HUES6 (cell line): Measurements from ENCODE around the gene SP5.
A peak's percentile ranks its signal among the peaks of the same experiment; 100 is the strongest.
"Not testable (repeated sequence)": the region's sequence is repeated elsewhere in the genome, so short reads cannot be mapped to it uniquely, and the experiment has no call there.

Experiments
- H3K27ac ChIP-seq: 2 replicates; pipeline ENCODE4 v1.7.0; 2013; ENCODE audit warnings: low read depth, mild to moderate bottlenecking, low read length, inconsistent platforms
- H3K27me3 ChIP-seq: 2 replicates; pipeline ENCODE4 v1.6.1; 2013; ENCODE audit warnings: low read length; ENCODE audit not compliant: control insufficient read depth, insufficient read depth
- H3K36me3 ChIP-seq: 2 replicates; pipeline ENCODE4 v1.6.1; 2013; ENCODE audit warnings: low read length; ENCODE audit not compliant: control insufficient read depth, insufficient read depth
- H3K4me1 ChIP-seq: 2 replicates; pipeline ENCODE4 v1.6.1; 2013; ENCODE audit warnings: low read length; ENCODE audit not compliant: control insufficient read depth, insufficient read depth
- H3K4me3 ChIP-seq: 2 replicates; pipeline ENCODE4 v1.5.1; 2013; ENCODE audit warnings: low read depth, low read length
- H3K9ac ChIP-seq: one replicate; pipeline ENCODE4 v1.6.1; 2013; ENCODE audit warnings: mild to moderate bottlenecking, low read length
- H3K9me3 ChIP-seq: 2 replicates; pipeline ENCODE4 v1.6.1; 2013; ENCODE audit warnings: low read depth, low read length; ENCODE audit not compliant: control insufficient read depth, insufficient read depth

Gene SP5

GRCh38 chr2:170715062-170715931 lies at the start of gene SP5:
SP5 (plus strand) TSS chr2:170715337; CDS start chr2:170715513, 176 bp downstream.
- H3K4me1 ChIP-seq, result peaks cover 30% of the 10 kb centered on the region
- H3K27me3 ChIP-seq, result peaks cover 88% of the 10 kb centered on the region
- H3K4me3 ChIP-seq, result peak within 1 kb of the TSS; percentile 72
- no peaks in the 10 kb centered on the region for H3K9me3 ChIP-seq
- peak within 1 kb of the TSS; percentile 99 for H3K9ac ChIP-seq
- H3K27ac ChIP-seq, result peak within 1 kb of the TSS; percentile 88; the same call in 1 of the 2 replicates
- H3K36me3 ChIP-seq, result peaks cover 27% of the 10 kb centered on the region; the same call in 1 of the 2 replicates

- H3K4me3 ChIP-seq, result no peak overlapping the region
- no peaks in the 10 kb centered on the region; the same call in 1 of the 2 replicates for H3K4me1 ChIP-seq
- no peaks in the 10 kb centered on the region for H3K27me3 ChIP-seq
- no peak overlapping the region for H3K27ac ChIP-seq
- H3K9me3 ChIP-seq, result no peaks in the 10 kb centered on the region
- no peaks in the 10 kb centered on the region for H3K36me3 ChIP-seq
- H3K9ac ChIP-seq, result no peak overlapping the region
These were observed 49.4 kb upstream of the SP5 start for GRCh38 chr2:170665743-170666142.

- H3K27ac ChIP-seq, result no peak overlapping the region
- H3K4me3 ChIP-seq, result no peak overlapping the region
- H3K36me3 ChIP-seq, result no peaks in the 10 kb centered on the region
- no peaks in the 10 kb centered on the region for H3K9me3 ChIP-seq
- H3K9ac ChIP-seq, result no peak overlapping the region
- no peaks in the 10 kb centered on the region for H3K27me3 ChIP-seq
- H3K4me1 ChIP-seq, result peaks cover 13% of the 10 kb centered on the region; the same call in 1 of the 2 replicates
These were observed 45.2 kb upstream of the SP5 start for GRCh38 chr2:170669909-170670308.

GRCh38 chr2:170670651-170671050 lies 44.5 kb upstream of the SP5 start:
- H3K9ac ChIP-seq, result no peak overlapping the region
- no peaks in the 10 kb centered on the region for H3K36me3 ChIP-seq
- H3K27ac ChIP-seq, result no peak overlapping the region
- H3K9me3 ChIP-seq, result no peaks in the 10 kb centered on the region
- no peaks in the 10 kb centered on the region for H3K27me3 ChIP-seq
- H3K4me3 ChIP-seq, result no peak overlapping the region
- H3K4me1 ChIP-seq, result peaks cover 13% of the 10 kb centered on the region; the same call in 1 of the 2 replicates

- Histone ChIP-seq H3K4me3 (no peak overlapping the region), H3K27me3 (no peaks in the 10 kb centered on the region), H3K9ac (no peak overlapping the region), H3K4me1 (peaks cover 13% of the 10 kb centered on the region; the same call in 1 of the 2 replicates), H3K27ac (no peak overlapping the region), H3K36me3 (no peaks in the 10 kb centered on the region), H3K9me3 (no peaks in the 10 kb centered on the region)
These were observed 44.1 kb upstream of the SP5 start for GRCh38 chr2:170671079-170671478.

- not testable (repeated sequence) for H3K36me3 ChIP-seq, H3K27ac ChIP-seq, H3K9ac ChIP-seq, H3K27me3 ChIP-seq, H3K9me3 ChIP-seq, H3K4me3 ChIP-seq
- H3K4me1 ChIP-seq, result peaks cover 22% of the 10 kb centered on the region
These were observed 40.9 kb upstream of the SP5 start for GRCh38 chr2:170674282-170674681.

GRCh38 chr2:170675701-170676100 lies 39.4 kb upstream of the SP5 start:
- no peaks in the 10 kb centered on the region for H3K9me3 ChIP-seq
- H3K36me3 ChIP-seq, result no peaks in the 10 kb centered on the region
- H3K9ac ChIP-seq, result no peak overlapping the region
- H3K4me3 ChIP-seq, result no peak overlapping the region
- no peak overlapping the region for H3K27ac ChIP-seq
- H3K27me3 ChIP-seq, result no peaks in the 10 kb centered on the region
- peaks cover 33% of the 10 kb centered on the region for H3K4me1 ChIP-seq

GRCh38 chr2:170679607-170680079 lies 35.5 kb upstream of the SP5 start:
- Histone ChIP-seq H3K27ac (peak overlapping the region; percentile 93; the same call in 1 of the 2 replicates), H3K9ac (peak overlapping the region; percentile 67)

GRCh38 chr2:170680172-170680941 lies 34.8 kb upstream of the SP5 start:
- Histone ChIP-seq H3K4me3 (peak overlapping the region; percentile 34), H3K9ac (peak overlapping the region; percentile 67), H3K27ac (peak overlapping the region; percentile 93), H3K27me3 (no peaks in the 10 kb centered on the region), H3K36me3 (no peaks in the 10 kb centered on the region), H3K9me3 (no peaks in the 10 kb centered on the region), H3K4me1 (peaks cover 40% of the 10 kb centered on the region)

More at GRCh38 chr2:170679607-170680079, 35.5 kb upstream of the SP5 start:
- Histone ChIP-seq H3K27me3 (no peaks in the 10 kb centered on the region), H3K4me1 (peaks cover 38% of the 10 kb centered on the region), H3K36me3 (no peaks in the 10 kb centered on the region), H3K4me3 (peak overlapping the region; percentile 34), H3K9me3 (no peaks in the 10 kb centered on the region)

- H3K27me3 ChIP-seq, result no peaks in the 10 kb centered on the region
- no peak overlapping the region for H3K4me3 ChIP-seq
- peaks cover 47% of the 10 kb centered on the region for H3K4me1 ChIP-seq
- no peaks in the 10 kb centered on the region for H3K9me3 ChIP-seq
- H3K36me3 ChIP-seq, result no peaks in the 10 kb centered on the region
- H3K27ac ChIP-seq, result peak overlapping the region; percentile 93; the same call in 1 of the 2 replicates
- H3K9ac ChIP-seq, result peak overlapping the region; percentile 67
These were observed 33.8 kb upstream of the SP5 start for GRCh38 chr2:170681311-170681710.
